HepG2 (cell line): ENCODE results near the gene RASIP1. TPM values are rescaled to one million over a fixed set of nuclear protein-coding genes. Genes with fewer than 3 reads are reported as not detected.

Source experiments
- ADNP ChIP-seq: sonication (generic); formaldehyde crosslinking; IDR thresholded peaks from 2 replicates; pipeline ENCODE4 v1.4.0; 2020; ENCODE audit warnings: missing genetic modification reagents
- ATF1 ChIP-seq: IDR thresholded peaks from 2 replicates; pipeline ENCODE4 v1.6.1; 2016; ENCODE audit warnings: mild to moderate bottlenecking, control low read depth
- HMGXB3 ChIP-seq: sonication (generic); formaldehyde crosslinking; IDR thresholded peaks from 2 replicates; pipeline ENCODE4 v1.4.0; 2020; ENCODE audit warnings: missing genetic modification reagents, borderline replicate concordance
- MAFF ChIP-seq: IDR thresholded peaks from 2 replicates; pipeline ENCODE4 v1.6.1; 2011; ENCODE audit warnings: low read depth, low read length, improper control_type of control experiment
- MED1 ChIP-seq: sonication (generic); formaldehyde crosslinking; IDR thresholded peaks from 2 replicates; pipeline ENCODE4 v1.4.0; 2020; ENCODE audit warnings: missing genetic modification reagents
- MIXL1 ChIP-seq: IDR thresholded peaks from 2 replicates; pipeline ENCODE4 v1.6.1; 2016
- MYC ChIP-seq: sonication (generic); formaldehyde crosslinking; IDR thresholded peaks from 2 replicates; pipeline ENCODE4 v1.9.0; 2021; ENCODE audit warnings: missing genetic modification reagents, borderline replicate concordance
- NR2F1 ChIP-seq, 2 experiments: fragments of 450-650 bp in 1 of 2; formaldehyde crosslinking in 1 of 2; IDR thresholded peaks; 2 replicates each; pipeline versions ENCODE4 v1.5.0 to v1.6.1; 2016 to 2020; ENCODE audit warnings: mild to moderate bottlenecking in 1 of 2, missing compliant biosample characterization in 1 of 2, missing genetic modification reagents in 1 of 2, moderate library complexity in 1 of 2
- PPARG ChIP-seq: conservative IDR thresholded peaks from 2 replicates; pipeline ENCODE4 v1.6.1; 2016; ENCODE audit warnings: missing biosample characterization, missing genetic modification reagents
- RARA ChIP-seq: IDR thresholded peaks from 2 replicates; pipeline ENCODE4 v1.6.1; 2016; ENCODE audit warnings: missing genetic modification reagents, missing compliant biosample characterization
- RFX1 ChIP-seq: fragments of 450-650 bp; IDR thresholded peaks from 2 replicates; pipeline ENCODE4 v1.6.1; 2017
- TARDBP ChIP-seq: sonication (generic); formaldehyde crosslinking; IDR thresholded peaks from 2 replicates; pipeline ENCODE4 v1.8.0; 2022; ENCODE audit warnings: mild to moderate bottlenecking, missing genetic modification reagents
- TRIM22 ChIP-seq: fragments of 450-650 bp; IDR thresholded peaks from 2 replicates; pipeline ENCODE4 v1.6.1; 2017
- ZBTB2 ChIP-seq: sonication (generic); formaldehyde crosslinking; IDR thresholded peaks from 2 replicates; pipeline ENCODE4 v1.8.0; 2022; ENCODE audit warnings: low read depth, missing genetic modification reagents
- ZEB1 ChIP-seq: IDR thresholded peaks from 2 replicates; pipeline ENCODE4 v1.6.1; 2012; ENCODE audit warnings: mild to moderate bottlenecking, low read depth, inconsistent platforms; ENCODE audit not compliant: insufficient replicate concordance
- ZGPAT ChIP-seq: IDR thresholded peaks from 2 replicates; pipeline ENCODE4 v1.6.1; 2016; ENCODE audit warnings: mild to moderate bottlenecking
- ZNF281 ChIP-seq: sonication (generic); formaldehyde crosslinking; IDR thresholded peaks from 2 replicates; pipeline ENCODE4 v1.4.0; 2020; ENCODE audit warnings: missing genetic modification reagents, borderline replicate concordance
- ZNF564 ChIP-seq: sonication (generic); formaldehyde crosslinking; IDR thresholded peaks from 2 replicates; pipeline ENCODE4 v1.8.1; 2023; ENCODE audit warnings: mild to moderate bottlenecking, missing genetic modification reagents
- ZNF567 ChIP-seq: sonication (generic); formaldehyde crosslinking; IDR thresholded peaks from 2 replicates; pipeline ENCODE4 v1.8.1; 2023; ENCODE audit warnings: mild to moderate bottlenecking, missing genetic modification reagents, borderline replicate concordance
- ZNF879 ChIP-seq: sonication (generic); formaldehyde crosslinking; IDR thresholded peaks from 2 replicates; pipeline ENCODE4 v1.8.1; 2023; ENCODE audit warnings: missing genetic modification reagents
- polyA plus RNA-seq, 8 experiments: library from polyadenylated mRNA; depleted of rRNA in 3 of 8; stranded (reverse) in 7 of 8; unstranded in 1 of 8; fragments of >200 nt; fragmentation: Illumina TruSeq in 4 of 8; extraction: Trizol in 4 of 8; gene quantifications; 2 replicates each; pipeline versions ENCODE4 v1.2.1 to v1.2.3, GENCODE V29; 2011 to 2016; ENCODE audit warnings: low read depth in 4 of 8, missing spikeins in 1 of 8, mixed read lengths in 1 of 8; ENCODE audit not compliant: insufficient read depth in 1 of 8
- total RNA-seq, 5 experiments: library from RNA; depleted of rRNA; stranded (reverse); fragments of >200 nt; fragmentation: Illumina TruSeq; extraction: Trizol; gene quantifications; 2 replicates each; pipeline ENCODE4 v1.2.3, GENCODE V29; 2016; ENCODE audit warnings: low read depth in 1 of 5

The RASIP1 gene
- total and polyA plus RNA-seq, 2 of the 13 experiments (the other 11 are each of a cell fraction or from before 2014, with no cell fraction given), result 0.44 to 0.58 TPM

- 0 out of 2 replicates have a peak, but pooled peaks have one; percentile 22 for TF ChIP-seq HMGXB3 (CRISPR knock-in tag)
- no peak for TF ChIP-seq ZNF567
- TF ChIP-seq RFX1, result no peak
- TF ChIP-seq MED1 (CRISPR knock-in tag), result peak; percentile 75; the same call in 1 of the 2 replicates
- peak; percentile 78 for TF ChIP-seq TARDBP
- peak in 1 of 2 experiments; percentile 82; a peak in 3 of 4 replicates for TF ChIP-seq NR2F1 (CRISPR knock-in tag; IDR thresholded peaks at IDR 0.05)
- no peak for TF ChIP-seq TRIM22
- TF ChIP-seq ATF1 (CRISPR knock-in tag), result peak; percentile 59
- peak; percentile 96 for TF ChIP-seq RARA (CRISPR knock-in tag)
- TF ChIP-seq MYC (CRISPR knock-in tag), result peak; percentile 75; the same call in 1 of the 2 replicates
- no peak for TF ChIP-seq ZNF564
- no peak for TF ChIP-seq ZNF879
- TF ChIP-seq ZBTB2 (CRISPR knock-in tag), result no peak
- TF ChIP-seq ZNF281 (CRISPR knock-in tag), result peak; percentile 96
- TF ChIP-seq ADNP, result no peak
- peak; percentile 98 for TF ChIP-seq PPARG (CRISPR knock-in tag)
- peak; percentile 39; the same call in 1 of the 2 replicates for TF ChIP-seq MIXL1 (CRISPR knock-in tag)
- no peak for TF ChIP-seq MAFF
- TF ChIP-seq ZGPAT (CRISPR knock-in tag), result peak; percentile 47; the same call in 1 of the 2 replicates
- peak; percentile 51 for TF ChIP-seq ZEB1
These were observed 21.6 kb downstream of the RASIP1 start (continued) for GRCh38 chr19:48718711-48719231.
